GM23338 (cell line): ENCODE data around the gene ZBP1.

Source experiments
- CREB1 ChIP-seq: fragments of 250-450 bp; sonication (Bioruptor Pico); IDR thresholded peaks from 2 replicates; pipeline ENCODE4 v1.5.0; 2020; ENCODE audit warnings: low read depth, mild to moderate bottlenecking, moderate library complexity
- CTCF ChIP-seq, 2 experiments: fragments of 200-600 bp in 1 of 2; sonication (generic) in 1 of 2; conservative IDR thresholded peaks; 2 replicates each; pipeline versions ENCODE4 v1.5.1 to v1.6.1; 2016 to 2017; ENCODE audit warnings: antibody characterized with exemption in 2 of 2, low read depth in 2 of 2, mild to moderate bottlenecking in 2 of 2, moderate library complexity in 1 of 2
- EZH2 ChIP-seq: fragments of 200-600 bp; sonication (generic); IDR thresholded peaks from one replicate; pipeline ENCODE4 v1.8.0; 2017; ENCODE audit warnings: antibody characterized with exemption, mild to moderate bottlenecking, low read depth; ENCODE audit not compliant: unreplicated experiment
- EZH2phosphoT487 ChIP-seq: fragments of 200-600 bp; sonication (generic); IDR thresholded peaks from one replicate; pipeline ENCODE4 v1.8.1; 2018; ENCODE audit warnings: antibody characterized with exemption; ENCODE audit not compliant: unreplicated experiment
- JUNB ChIP-seq: IDR thresholded peaks from one replicate; pipeline ENCODE4 v1.6.1; 2016; ENCODE audit warnings: antibody characterized with exemption; ENCODE audit not compliant: unreplicated experiment
- POLR2AphosphoS5 ChIP-seq: IDR thresholded peaks from 2 replicates; pipeline ENCODE4 v1.6.1; 2016; ENCODE audit warnings: antibody characterized with exemption, low read depth
- REST ChIP-seq: IDR thresholded peaks from one replicate; pipeline ENCODE4 v1.6.1; 2018; ENCODE audit warnings: antibody characterized with exemption; ENCODE audit not compliant: unreplicated experiment
- STAT1 ChIP-seq: IDR thresholded peaks from one replicate; pipeline ENCODE4 v1.6.1; 2016; ENCODE audit warnings: antibody characterized with exemption; ENCODE audit not compliant: unreplicated experiment
- ZNF114 ChIP-seq: fragments of 250-450 bp; sonication (Bioruptor Pico); IDR thresholded peaks from 2 replicates; pipeline ENCODE4 v1.5.0; 2020; ENCODE audit warnings: mild to moderate bottlenecking, moderate library complexity
- ZNF331 ChIP-seq: fragments of 250-450 bp; sonication (Bioruptor Pico); IDR thresholded peaks from 2 replicates; pipeline ENCODE4 v1.5.0; 2020; ENCODE audit warnings: low read depth, mild to moderate bottlenecking, moderate library complexity
- ZNF462 ChIP-seq: fragments of 250-450 bp; sonication (Bioruptor Pico); IDR thresholded peaks from 2 replicates; pipeline ENCODE4 v1.5.0; 2020; ENCODE audit warnings: mild to moderate bottlenecking, moderate library complexity

- no peak for TF ChIP-seq STAT1
- TF ChIP-seq EZH2phosphoT487, result no peak
- no peak for TF ChIP-seq CTCF (conservative IDR thresholded peaks at IDR 0.05; ENCODE audit: low read depth in 2 of 2)
- TF ChIP-seq EZH2, result no peak
- no peak for TF ChIP-seq REST
- no peak for TF ChIP-seq POLR2AphosphoS5
- TF ChIP-seq CREB1 (CRISPR knock-in tag), result no peak
- TF ChIP-seq ZNF462, result no peak
- no peak for TF ChIP-seq ZNF331
- TF ChIP-seq ZNF114, result no peak
- TF ChIP-seq JUNB, result no peak
Measured at GRCh38 chr20:57666834-57667157, 46.6 kb upstream of the ZBP1 start.
